ENCODE data around the gene JMJD1C. TPM values are rescaled to one million over a fixed set of nuclear protein-coding genes. Genes with fewer than 3 reads are reported as not detected.

The JMJD1C gene
- total RNA-seq, 2 experiments from 2014 or later: 99.2 to 118 TPM

- H3K9me2 ChIP-seq (ENCODE audit: insufficient read depth, low read length): no peaks in the 10 kb centered on the region
- H3K27ac ChIP-seq (ENCODE audit: low read depth, low read length, poor library complexity, severe bottlenecking): no peak overlapping the region
- no peaks in the 10 kb centered on the region for H4K20me1 ChIP-seq (ENCODE audit: insufficient read depth, low read length)
- intact Hi-C loops (cut with micrococcal nuclease; ENCODE audit: unreplicated experiment): no loop called here
- no peak for DNase-seq (ENCODE audit: low spot score)
- H3K4me1 ChIP-seq (ENCODE audit: insufficient read depth, low read length, poor library complexity, severe bottlenecking): peaks cover under 1% of the 10 kb centered on the region
- no TSS peak for BruUV-seq (replicated peaks)
- no peaks in the 10 kb centered on the region for H3K36me3 ChIP-seq (ENCODE audit: insufficient read depth, low read length)
- TF ChIP-seq CTCF (conservative IDR thresholded peaks at IDR 0.05; ENCODE audit: low read length) (no peak), EZH2phosphoT487 (IDR thresholded peaks at IDR 0.05; ENCODE audit: borderline replicate concordance, low read depth, low read length) (no peak)
- POLR2A ChIA-PET: interaction anchor here (1.0 kb wide), 1 partner anchor 146 kb away, joined by 3 read pairs; no protein-coding TSS in a partner anchor
- no peak overlapping the region for H3K4me3 ChIP-seq (ENCODE audit: low read depth, low read length, poor library complexity, severe bottlenecking)
- peaks cover 5% of the 10 kb centered on the region; the same call in 1 of the 2 replicates for H3K79me2 ChIP-seq (ENCODE audit: insufficient read depth, low read depth, low read length)
- no peak overlapping the region for H3K4me2 ChIP-seq (ENCODE audit: low read length)
- no peaks in the 10 kb centered on the region for H3K9me3 ChIP-seq (ENCODE audit: low read length)
- CTCF ChIA-PET (ENCODE audit: unreplicated experiment): no interaction called here
- H2AFZ ChIP-seq (ENCODE audit: low read length): no peak overlapping the region
These were observed 50.0 kb downstream of the JMJD1C start for GRCh38 chr10:63415640-63416244.

- no TSS peak for BruUV-seq (replicated peaks)
- intact Hi-C loops (cut with micrococcal nuclease; ENCODE audit: unreplicated experiment): no loop called here
- Histone ChIP-seq H3K4me2 (ENCODE audit: low read length) (no peak overlapping the region), H2AFZ (ENCODE audit: low read length) (no peak overlapping the region), H3K27ac (ENCODE audit: low read depth, low read length, poor library complexity, severe bottlenecking) (no peak overlapping the region), H3K9me3 (ENCODE audit: low read length) (no peaks in the 10 kb centered on the region), H4K20me1 (ENCODE audit: insufficient read depth, low read length) (no peaks in the 10 kb centered on the region), H3K9me2 (ENCODE audit: insufficient read depth, low read length) (no peaks in the 10 kb centered on the region), H3K4me1 (ENCODE audit: insufficient read depth, low read length, poor library complexity, severe bottlenecking) (no peaks in the 10 kb centered on the region), H3K36me3 (ENCODE audit: insufficient read depth, low read length) (no peaks in the 10 kb centered on the region), H3K79me2 (ENCODE audit: insufficient read depth, low read depth, low read length) (peaks cover 5% of the 10 kb centered on the region; the same call in 1 of the 2 replicates), H3K4me3 (ENCODE audit: low read depth, low read length, poor library complexity, severe bottlenecking) (no peak overlapping the region)
- DNase-seq (ENCODE audit: low spot score): no peak
- POLR2A ChIA-PET: interaction anchor here (1.0 kb wide), 1 partner anchor 145 kb away, joined by 3 read pairs; no protein-coding TSS in a partner anchor
- CTCF ChIA-PET (ENCODE audit: unreplicated experiment): interaction anchor here (0.5 kb wide), 1 partner anchor 9 kb away, joined by 3 read pairs; no protein-coding TSS in a partner anchor
- TF ChIP-seq EZH2phosphoT487 (IDR thresholded peaks at IDR 0.05; ENCODE audit: borderline replicate concordance, low read depth, low read length) (no peak), CTCF (conservative IDR thresholded peaks at IDR 0.05; ENCODE audit: low read length) (no peak)
These were observed 51.1 kb downstream of the JMJD1C start for GRCh38 chr10:63414481-63415260.
